GM21786 (cell line): ENCODE data around the gene PTK6.
"Not testable (repeated sequence)": the region's sequence is repeated elsewhere in the genome, so short reads cannot be mapped to it uniquely, and the experiment has no call there.

ENCODE experiments used
- ATAC-seq: cut with Tn5 transposase; IDR thresholded peaks from one replicate; pipeline ENCODE4 v1.9.1; 2021; ENCODE audit not compliant: unreplicated experiment

PTK6 gene

GRCh38 chr20:63536997-63537524 is at the start of gene PTK6:
Gene PTK6, minus strand, starts transcription at chr20:63537376. Its CDS starts 62 bp downstream, at chr20:63537314.
- ATAC-seq, result peak; percentile 10

- no peak for ATAC-seq
Measured at GRCh38 chr20:63586797-63587196, 49.6 kb upstream of the PTK6 start.

GRCh38 chr20:63585616-63586565 is 48.7 kb upstream of the PTK6 start:
- no peak for ATAC-seq

- ATAC-seq, result no peak
Measured at GRCh38 chr20:63582382-63583063, 45.3 kb upstream of the PTK6 start.

- ATAC-seq, result no peak
Measured at GRCh38 chr20:63580796-63581461, 43.8 kb upstream of the PTK6 start.

- no peak for ATAC-seq
Measured at GRCh38 chr20:63579017-63579694, 42.0 kb upstream of the PTK6 start.

GRCh38 chr20:63578224-63579016 is 41.2 kb upstream of the PTK6 start:
- ATAC-seq, result no peak

- ATAC-seq, result no peak
Measured at GRCh38 chr20:63577317-63577894, 40.2 kb upstream of the PTK6 start.

- ATAC-seq, result no peak
Measured at GRCh38 chr20:63576311-63576710, 39.1 kb upstream of the PTK6 start.

- ATAC-seq, result no peak
Measured at GRCh38 chr20:63574829-63575743, 37.9 kb upstream of the PTK6 start.

- peak; percentile 65 for ATAC-seq
Measured at GRCh38 chr20:63574156-63574828, 37.1 kb upstream of the PTK6 start, which contains the start of gene HELZ2. Gene HELZ2, minus strand, starts transcription at chr20:63574239. Its CDS starts 1,854 bp downstream, at chr20:63572385.

GRCh38 chr20:63573647-63574131 is 36.5 kb upstream of the PTK6 start:
- no peak for ATAC-seq

- ATAC-seq, result no peak
Measured at GRCh38 chr20:63572788-63573646, 35.8 kb upstream of the PTK6 start.

GRCh38 chr20:63572071-63572787 is 35.1 kb upstream of the PTK6 start:
- no peak for ATAC-seq

- not testable (repeated sequence) for ATAC-seq
Measured at GRCh38 chr20:63571087-63571478, 33.9 kb upstream of the PTK6 start.
